GM19099 (cell line): ENCODE data around the gene ZFPM1.

ENCODE experiments used
- POLR2A ChIP-seq: IDR thresholded peaks from 3 replicates; pipeline ENCODE4 v1.6.1; 2011; ENCODE audit warnings: low read depth; ENCODE audit not compliant: insufficient read length; ENCODE audit errors: extremely low read depth

Gene ZFPM1

DNA sequence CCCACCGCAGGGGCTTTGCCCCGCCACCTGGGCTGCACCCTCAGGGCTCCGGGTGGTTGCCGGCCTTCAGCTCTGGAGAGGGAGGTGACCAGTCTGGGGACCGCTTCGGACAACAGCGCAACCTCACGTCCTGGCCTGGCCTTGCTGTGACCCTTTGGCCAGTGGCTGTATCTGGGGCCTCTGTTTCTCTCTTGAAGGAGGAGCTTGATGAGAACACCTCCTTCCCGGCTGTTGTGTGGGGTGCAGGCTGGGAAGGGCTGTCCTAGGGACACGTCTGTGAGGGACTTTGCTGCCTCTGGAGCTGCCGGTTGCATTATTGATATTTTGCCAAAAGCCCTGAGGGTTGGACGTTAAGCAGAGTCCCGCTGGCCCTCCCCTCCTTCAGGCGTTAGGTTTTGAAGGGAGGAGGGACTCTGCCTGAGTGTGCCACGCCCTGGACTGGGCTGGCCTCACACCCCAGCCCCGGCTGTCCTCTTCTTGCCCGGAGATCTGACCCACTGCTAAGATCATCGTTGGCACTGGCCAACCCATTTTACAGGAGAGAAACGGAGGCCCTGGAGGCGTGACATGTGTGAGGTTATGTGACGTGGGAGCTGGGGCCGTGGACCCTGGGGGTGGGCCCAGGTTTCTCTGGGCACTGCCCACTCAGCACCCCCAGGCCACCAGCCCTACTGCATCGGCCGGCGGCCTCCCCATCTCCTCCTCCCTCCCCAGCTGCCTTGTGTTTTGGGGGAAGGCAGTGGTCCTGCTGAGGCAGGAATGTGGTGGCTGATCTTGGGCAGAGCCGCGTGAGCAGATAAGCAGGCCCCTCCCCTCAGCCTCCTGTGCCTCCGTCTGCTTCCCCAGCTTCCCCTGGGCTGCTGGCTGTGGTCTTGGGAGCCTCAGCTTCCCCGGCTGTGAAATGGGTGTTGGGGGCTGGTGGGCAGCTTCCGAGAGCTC is 8.5 kb downstream of the ZFPM1 start:
- TF ChIP-seq POLR2A: no peak

GRCh38 chr16:88462396-88462795 is 9.3 kb downstream of the ZFPM1 start:
- no peak for TF ChIP-seq POLR2A

DNA sequence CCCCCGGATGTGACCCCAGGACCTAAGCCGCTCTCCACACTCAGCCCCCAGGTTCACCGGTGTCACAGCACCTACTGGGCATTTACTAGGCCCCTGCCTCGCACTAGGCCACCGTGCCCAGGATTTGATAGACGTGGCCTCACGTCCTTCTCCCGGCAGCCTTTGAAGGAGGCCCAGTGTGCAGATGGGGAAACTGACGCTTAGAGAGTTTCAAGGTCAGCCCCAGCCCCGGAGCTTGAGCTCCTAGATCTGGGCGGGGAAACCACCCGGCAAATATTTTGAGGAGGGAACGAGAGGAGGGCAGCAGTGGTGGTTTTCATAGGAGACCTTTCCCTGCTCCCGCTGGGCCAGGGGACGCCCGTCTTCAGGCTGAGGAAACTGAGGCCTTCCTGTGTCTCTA is 10.3 kb downstream of the ZFPM1 start:
- TF ChIP-seq POLR2A: no peak

DNA sequence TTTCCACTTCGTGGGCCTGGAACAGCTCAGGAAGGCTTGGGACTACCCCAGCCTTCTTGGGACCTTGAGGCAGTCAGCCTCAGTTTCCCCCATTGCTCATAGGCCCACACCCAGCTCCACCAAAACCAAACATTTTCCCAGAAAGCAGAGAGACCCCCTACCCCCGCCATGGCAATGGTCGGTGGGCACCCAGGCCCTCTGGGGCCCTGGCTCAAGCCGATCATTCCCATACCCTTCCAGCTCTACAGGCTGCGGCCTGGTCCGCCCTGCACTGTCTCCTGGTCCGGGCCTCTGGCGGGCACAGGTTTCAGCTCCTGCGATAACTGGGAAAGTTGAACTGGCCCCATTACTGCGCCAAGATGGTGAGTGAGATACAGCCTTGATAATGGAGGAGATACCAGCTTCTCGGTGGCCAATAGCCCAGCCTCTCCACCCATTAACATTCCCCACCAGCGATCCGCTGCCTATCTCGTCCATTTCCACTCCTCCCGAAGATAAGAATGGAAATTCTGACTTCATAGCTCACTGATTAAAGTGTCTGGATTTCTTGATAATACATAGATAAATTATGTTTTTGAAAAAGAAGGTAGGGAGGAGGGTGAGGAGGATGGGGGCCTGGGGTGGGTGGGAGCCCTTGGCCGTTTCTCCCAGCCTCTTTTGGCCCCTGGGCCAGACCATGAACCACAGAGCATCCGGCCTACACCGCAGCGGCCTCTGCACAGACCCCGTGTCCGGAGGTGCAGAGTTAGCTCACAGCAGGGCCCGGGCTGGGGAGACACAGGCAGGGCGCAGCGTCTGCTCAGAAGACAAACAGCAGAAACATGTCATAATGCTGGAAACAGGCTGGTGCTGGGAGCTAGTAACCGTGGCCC is 11.6 kb downstream of the ZFPM1 start:
- no peak for TF ChIP-seq POLR2A

DNA sequence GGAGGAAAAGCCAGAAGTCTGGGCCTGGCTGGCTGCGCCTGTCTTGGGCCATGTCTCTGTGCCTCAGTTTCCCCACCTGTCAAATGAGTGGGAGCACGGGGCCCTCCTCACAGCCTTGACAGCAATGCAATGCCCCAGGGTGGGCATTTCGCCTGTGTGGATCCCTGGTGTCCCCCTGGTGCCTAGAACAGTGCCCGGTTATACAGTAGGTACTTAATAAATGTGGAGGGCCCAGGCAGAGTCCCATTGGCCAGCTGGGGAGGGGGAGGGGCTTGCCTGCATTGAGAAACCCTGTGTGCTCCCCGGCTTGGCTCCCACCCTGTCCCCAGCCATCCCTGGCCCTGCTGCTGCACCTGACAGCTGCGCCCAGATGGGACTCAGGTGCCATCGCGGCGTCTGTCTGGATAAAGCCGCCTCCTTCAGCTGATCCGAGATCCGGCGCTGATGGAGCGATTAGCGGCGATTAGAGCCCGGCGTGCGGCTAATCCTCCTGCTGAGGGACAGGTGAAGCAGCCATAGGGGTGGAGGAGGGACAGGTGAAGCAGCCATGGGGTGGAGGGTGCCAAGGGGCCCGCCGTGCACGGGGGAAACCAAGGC is 12.4 kb downstream of the ZFPM1 start:
- TF ChIP-seq POLR2A: no peak

GRCh38 chr16:88466175-88466862 is 13.2 kb downstream of the ZFPM1 start:
- TF ChIP-seq POLR2A: no peak

- no peak for TF ChIP-seq POLR2A
Observed at GRCh38 chr16:88466949-88467348, 13.9 kb downstream of the ZFPM1 start.

DNA sequence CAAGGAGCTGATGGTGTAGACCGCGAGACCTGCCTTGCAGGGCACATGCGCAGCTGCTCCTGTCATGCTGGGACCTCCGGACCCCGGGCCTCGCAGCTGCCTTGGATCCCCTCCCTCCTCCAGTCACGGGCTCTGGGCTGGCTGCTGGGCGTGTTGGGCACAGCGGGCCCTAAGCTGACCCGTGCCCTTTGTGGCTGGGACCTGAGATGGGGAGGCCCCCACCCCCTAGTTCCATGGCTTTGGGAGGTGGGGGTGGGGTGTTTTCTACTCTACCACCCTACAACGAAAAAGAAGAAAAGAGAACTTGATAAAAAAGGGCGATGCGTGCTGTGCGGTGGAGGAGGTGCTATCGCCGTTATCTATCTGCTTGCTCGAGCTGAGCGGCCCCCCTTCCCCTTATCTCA is 14.5 kb downstream of the ZFPM1 start:
- TF ChIP-seq POLR2A: no peak

DNA sequence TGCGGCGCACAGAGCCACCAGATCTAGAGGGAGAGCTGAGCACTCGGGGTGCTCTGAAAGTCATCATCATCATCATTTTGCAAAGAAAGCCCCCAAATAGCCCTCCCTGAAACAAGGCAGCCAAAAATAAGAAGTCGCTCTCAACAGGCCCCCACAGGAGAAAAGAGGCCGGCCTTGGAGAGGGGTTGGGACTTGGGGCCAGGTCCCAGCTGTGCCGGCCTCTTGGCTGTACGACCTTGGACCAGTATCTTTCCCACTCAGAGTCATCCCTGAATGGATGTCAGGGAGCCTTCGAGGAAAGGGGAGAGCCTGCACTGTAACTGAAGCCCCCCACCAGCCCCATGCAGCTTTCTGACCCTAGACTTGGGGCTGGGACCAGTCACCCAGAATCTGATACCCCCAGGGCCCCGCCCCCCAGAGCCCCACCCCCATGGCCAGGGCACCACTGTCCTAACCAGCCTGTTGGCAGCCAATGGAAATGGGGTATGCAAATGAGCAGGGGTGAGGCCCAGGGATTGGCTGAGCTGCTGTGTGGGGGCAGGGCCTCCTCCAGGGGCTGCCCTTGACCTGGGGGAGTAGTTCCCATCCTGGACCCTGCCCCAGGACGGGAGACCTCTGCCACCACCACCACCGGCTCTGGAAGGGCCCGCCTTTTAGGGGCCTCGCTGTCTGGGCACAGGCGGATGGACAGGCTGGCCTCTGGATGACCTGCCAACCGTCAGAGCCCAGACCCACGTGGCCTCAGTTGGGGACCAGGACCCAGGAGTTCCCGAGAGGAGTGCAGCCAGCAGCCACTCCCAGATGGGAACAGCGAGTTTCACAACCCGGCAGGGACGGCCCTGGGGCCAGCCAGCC is 15.4 kb downstream of the ZFPM1 start:
- no peak for TF ChIP-seq POLR2A

DNA sequence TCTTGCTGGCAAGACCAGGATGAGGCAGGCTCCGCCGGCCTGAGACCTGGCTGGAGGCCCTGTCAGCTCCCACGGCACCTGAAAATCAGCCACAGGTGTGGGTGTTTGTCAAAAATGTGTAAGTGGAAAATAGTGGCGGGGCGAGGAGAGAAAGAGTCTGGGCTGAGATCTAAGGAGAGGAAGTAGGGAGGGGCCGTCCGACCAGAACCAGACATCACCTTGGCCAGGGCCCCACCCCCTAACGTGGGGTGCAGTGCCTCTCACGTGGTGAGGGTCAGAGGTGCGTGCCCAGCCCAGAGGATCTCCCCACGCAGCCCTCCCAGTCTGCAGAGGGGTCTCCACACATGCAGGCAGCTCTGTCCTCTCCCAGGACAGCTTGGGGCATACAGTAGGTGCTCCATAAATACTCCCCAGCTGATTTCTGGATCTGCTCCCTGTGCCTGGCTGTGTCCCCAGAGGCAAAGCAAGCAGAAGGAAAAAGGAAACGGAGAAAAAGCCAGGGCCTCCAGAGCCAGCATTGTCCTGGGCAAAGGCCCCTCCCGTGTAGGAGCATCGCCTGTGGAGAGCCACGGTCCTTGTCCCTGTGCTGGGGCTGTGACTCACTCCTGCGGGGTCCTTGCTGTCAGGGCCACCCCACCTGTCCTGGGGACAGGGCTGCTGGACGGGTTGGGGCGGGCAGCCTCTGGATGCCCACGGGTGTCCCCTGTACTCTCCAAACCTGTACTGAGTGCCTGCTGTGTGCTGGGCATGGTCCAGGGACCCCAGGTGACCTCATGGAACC is 16.7 kb downstream of the ZFPM1 start:
- no peak for TF ChIP-seq POLR2A

DNA sequence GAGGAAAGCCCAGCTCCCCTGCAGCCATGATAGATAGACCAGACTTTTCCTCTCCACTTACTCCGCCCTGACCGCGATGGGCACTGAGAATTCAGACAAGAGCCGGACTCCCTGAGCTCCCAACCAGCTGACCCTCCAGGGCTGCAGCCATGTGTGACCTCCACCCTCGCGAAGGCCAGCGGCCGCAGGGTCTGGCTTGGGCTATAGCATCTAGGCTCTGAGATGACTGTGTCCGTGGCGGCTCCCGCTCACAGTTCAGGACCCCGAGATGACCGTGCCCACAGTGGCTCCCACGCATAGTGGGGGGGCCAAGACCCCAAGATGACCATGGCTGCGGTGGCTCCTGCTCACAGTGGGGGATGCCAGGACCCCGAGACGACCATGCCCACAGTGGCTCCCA is 18.0 kb downstream of the ZFPM1 start:
- no peak for TF ChIP-seq POLR2A

DNA sequence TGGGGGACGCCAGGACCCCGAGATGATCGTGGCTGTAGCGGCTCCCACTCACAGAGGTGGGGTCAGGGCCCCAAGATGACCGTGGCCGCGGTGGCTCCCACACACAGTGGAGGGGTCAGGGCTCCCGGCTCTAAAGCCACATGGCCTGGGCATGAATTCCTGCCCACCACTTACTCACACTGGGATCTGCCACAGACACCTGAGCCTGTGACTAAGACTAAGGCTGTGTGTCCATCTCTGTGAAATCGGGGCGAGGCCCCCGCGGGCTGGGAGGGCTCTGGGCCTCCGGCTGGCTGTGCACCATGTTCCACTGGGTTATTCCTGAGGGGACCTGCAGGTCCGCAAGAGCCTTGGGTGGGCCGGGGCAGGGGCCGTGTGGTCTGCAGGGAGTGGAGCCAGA is 18.5 kb downstream of the ZFPM1 start:
- no peak for TF ChIP-seq POLR2A

- no peak for TF ChIP-seq POLR2A
Observed at GRCh38 chr16:88472069-88472468, 19.0 kb downstream of the ZFPM1 start.
